ENCODE results near the gene DNAAF9.

DNA sequence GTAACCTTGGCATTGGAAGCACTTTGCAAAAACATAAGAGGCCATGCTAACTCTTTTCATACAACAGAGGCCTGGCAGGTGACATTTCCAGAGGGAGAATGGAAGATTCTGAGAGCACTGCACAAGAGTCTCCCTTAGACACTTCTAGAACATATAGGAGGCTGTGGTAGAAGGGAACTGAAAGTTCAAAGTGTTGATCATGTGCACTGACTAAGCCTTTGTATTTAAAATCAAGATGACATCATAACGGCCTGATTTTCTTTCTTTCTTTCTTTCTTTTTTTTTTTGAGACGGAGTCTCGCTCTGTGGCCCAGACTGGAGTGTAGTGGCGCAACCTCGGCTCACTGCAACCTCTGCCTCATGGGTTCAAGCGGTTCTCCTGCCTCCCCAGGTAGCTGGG lies 26.8 kb upstream of the DNAAF9 start:
- TF ChIP-seq EZH2 (IDR thresholded peaks at IDR 0.05; ENCODE audit: borderline replicate concordance, low read length): no peak
- TF ChIP-seq, protein P1, sequence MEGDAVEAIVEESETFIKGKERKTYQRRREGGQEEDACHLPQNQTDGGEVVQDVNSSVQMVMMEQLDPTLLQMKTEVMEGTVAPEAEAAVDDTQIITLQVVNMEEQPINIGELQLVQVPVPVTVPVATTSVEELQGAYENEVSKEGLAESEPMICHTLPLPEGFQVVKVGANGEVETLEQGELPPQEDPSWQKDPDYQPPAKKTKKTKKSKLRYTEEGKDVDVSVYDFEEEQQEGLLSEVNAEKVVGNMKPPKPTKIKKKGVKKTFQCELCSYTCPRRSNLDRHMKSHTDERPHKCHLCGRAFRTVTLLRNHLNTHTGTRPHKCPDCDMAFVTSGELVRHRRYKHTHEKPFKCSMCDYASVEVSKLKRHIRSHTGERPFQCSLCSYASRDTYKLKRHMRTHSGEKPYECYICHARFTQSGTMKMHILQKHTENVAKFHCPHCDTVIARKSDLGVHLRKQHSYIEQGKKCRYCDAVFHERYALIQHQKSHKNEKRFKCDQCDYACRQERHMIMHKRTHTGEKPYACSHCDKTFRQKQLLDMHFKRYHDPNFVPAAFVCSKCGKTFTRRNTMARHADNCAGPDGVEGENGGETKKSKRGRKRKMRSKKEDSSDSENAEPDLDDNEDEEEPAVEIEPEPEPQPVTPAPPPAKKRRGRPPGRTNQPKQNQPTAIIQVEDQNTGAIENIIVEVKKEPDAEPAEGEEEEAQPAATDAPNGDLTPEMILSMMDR (conservative IDR thresholded peaks at IDR 0.05 in 1 of 2, IDR thresholded peaks at IDR 0.05 in 1 of 2; ENCODE audit: extremely low read depth in 1 of 2, insufficient read depth in 1 of 2, low read depth in 1 of 2, low read length in 2 of 2): no peak

Measured in mammary epithelial cell (primary cell).